GM19328 (cell line): ENCODE data around the gene ARAF.
"Not testable (repeated sequence)": the region's sequence is repeated elsewhere in the genome, so short reads cannot be mapped to it uniquely, and the experiment has no call there.

Experiments
- ATAC-seq: cut with Tn5 transposase; IDR thresholded peaks from one replicate; pipeline ENCODE4 v1.9.1; 2021; ENCODE audit warnings: mild to moderate bottlenecking, moderate library complexity; ENCODE audit not compliant: unreplicated experiment

The ARAF gene

DNA sequence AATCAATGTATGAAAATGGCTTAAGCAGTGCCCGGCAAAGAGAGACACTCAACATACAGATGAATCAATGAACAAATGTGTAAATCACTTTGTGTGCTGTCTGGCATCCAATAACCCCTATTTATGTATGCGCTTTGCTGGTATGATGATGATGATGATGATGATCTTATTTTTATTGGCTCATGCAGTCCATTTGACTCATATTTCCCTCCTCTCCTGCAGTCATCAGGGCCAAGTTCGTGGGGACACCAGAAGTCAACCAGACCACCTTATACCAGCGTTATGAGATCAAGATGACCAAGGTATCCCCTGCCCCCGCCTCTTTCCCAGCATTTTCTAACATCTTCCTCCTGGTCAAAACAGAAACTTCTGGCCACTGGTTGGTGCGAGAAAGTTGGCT lies 23.7 kb downstream of the ARAF start:
- no peak for ATAC-seq

DNA sequence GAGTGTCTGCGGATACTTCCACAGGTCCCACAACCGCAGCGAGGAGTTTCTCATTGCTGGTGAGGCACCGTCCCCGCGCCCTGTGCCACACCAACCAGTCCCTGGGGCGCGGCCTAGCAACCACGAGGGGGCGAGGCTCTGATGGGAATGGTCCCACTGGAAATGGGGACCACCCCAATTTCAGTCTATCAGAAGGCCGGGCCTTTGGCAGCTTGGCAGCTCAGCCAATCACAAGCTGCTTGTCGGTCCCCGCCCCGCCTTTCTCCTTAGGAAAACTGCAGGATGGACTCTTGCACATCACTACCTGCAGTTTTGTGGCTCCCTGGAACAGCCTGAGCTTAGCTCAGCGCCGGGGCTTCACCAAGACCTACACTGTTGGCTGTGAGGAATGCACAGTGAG lies 24.3 kb downstream of the ARAF start:
- no peak for ATAC-seq

- ATAC-seq, result no peak
Measured at GRCh38 chrX:47586043-47586787, 25.2 kb downstream of the ARAF start.

GRCh38 chrX:47587091-47587891 lies 26.3 kb downstream of the ARAF start:
- ATAC-seq, result no peak

- no peak for ATAC-seq
Measured at GRCh38 chrX:47587906-47588735, 27.1 kb downstream of the ARAF start.

- ATAC-seq, result no peak
Measured at GRCh38 chrX:47590984-47591383, 30.0 kb downstream of the ARAF start.

DNA sequence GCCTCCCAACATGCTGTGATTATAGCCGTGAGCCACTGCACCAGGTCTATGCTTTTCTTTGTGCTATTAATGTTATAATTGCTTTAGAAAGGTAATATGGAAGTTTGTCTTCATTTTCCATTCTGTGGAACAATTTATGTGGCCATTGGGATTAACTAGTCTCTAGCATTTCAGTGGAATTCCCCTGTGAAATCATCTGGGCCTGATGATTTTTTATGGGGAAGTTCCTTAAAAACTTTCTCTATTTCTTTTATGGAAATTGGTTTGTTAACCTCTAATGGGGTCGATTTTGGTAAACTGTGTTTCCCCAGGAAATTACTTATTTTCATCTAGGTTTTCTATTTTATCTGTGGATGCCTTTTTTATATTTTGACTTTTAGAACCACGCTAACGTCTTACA lies 32.5 kb downstream of the ARAF start:
- ATAC-seq, result no peak

GRCh38 chrX:47595716-47596251 lies 34.8 kb downstream of the ARAF start:
- no peak for ATAC-seq

DNA sequence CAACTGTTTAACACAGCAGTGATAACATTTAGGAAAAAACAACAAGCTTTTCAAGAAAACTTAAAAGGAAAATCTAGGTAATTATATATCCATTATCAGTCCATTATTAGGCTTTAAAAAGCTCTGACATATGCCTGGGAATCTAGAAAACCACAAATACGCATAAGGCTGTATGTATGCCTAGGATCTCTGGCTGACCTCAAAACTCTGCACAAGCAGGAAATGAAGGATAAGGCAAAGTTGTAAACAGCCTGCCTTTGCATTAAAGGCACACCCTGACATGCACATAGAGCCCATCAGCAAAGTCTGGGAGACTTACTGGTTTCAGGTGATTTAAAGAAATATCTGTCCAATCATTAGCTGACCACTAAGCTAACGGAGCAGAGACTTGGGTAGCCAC lies 35.3 kb downstream of the ARAF start:
- ATAC-seq, result no peak

GRCh38 chrX:47597222-47597621 lies 36.2 kb downstream of the ARAF start:
- ATAC-seq, result no peak

DNA sequence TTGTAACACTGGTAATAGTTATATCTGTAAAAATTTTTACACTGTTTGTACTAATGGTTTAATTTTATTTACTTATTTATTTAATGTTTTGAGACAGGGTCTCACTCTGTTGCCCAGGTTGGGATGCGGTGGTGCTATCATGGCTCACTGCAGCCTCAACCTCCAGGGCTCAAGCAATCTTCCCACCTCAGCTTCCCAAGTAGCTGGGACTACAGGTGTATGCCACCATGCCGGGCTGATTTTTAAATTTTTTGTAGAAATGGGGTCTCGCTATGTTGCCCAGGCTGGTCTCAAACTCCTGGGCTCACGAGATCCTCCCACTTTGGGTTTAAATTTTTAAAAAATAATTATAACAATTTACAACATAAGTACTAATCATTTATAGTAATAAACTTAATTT lies 42.1 kb downstream of the ARAF start:
- ATAC-seq, result not testable (repeated sequence)

GRCh38 chrX:47605024-47605423 lies 44.0 kb downstream of the ARAF start:
- ATAC-seq, result no peak

- ATAC-seq, result no peak
Measured at GRCh38 chrX:47607091-47607490, 46.1 kb downstream of the ARAF start.

DNA sequence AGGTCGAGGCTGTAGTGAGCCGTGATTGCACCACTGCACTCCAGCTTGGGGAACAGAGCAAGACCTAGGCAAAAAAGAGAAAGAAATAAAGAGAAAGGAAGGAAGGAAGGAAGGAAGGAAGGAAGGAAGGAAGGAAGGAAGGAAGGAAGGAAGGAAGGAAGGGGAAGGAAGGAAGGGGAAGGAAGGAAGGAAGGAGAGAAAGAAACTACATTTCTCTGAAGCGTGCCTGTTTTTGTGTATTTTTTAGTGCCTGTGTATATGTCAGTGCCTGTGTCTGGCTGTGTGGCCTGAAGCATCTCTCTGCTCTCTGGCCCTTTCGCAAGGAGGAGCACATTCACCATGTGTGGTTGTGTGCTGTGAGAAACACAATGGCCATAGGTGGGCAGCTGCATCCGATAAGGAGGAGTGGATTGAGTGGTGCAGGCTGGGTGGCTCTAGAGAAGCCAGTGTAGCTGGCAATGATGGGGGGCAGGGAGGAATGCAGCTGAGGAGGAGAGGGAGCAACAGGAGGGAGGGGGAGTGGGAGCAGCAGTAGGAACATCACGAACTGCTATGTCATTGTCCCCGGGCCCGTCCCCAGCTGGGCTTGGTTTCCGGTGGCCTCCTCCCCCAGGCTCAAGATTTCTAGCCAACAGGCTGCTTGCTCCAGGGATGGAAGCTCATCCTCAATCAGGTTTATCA lies 47.3 kb downstream of the ARAF start:
- no peak for ATAC-seq

- ATAC-seq, result no peak
Measured at GRCh38 chrX:47610511-47610910, 49.5 kb downstream of the ARAF start.

- no peak for ATAC-seq
Measured at GRCh38 chrX:47611489-47611888, 50.5 kb downstream of the ARAF start.

DNA sequence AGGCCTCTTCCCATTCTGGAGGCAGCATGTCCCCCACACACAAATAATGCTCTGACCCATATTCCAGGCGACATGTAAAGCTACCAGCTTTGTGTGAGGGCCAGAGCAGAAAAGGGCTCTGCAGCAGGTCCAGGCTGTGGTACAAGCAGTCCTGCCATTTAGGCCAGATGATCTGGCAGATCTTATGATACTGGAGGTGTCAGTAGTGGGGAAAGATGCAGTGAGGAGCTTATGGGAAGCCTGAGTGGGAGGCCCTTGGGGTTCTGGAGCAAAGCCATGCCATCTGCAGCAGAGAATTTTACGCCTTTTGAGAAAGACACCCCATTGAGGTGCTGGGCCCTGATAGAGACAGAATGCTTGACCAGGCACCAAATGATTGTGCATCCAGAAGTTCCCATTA lies 50.9 kb downstream of the ARAF start:
- ATAC-seq, result no peak

- no peak for ATAC-seq
Measured at GRCh38 chrX:47612418-47612817, 51.4 kb downstream of the ARAF start.

- no peak for ATAC-seq
Measured at GRCh38 chrX:47613082-47613481, 52.1 kb downstream of the ARAF start.

GRCh38 chrX:47614618-47615017 lies 53.6 kb downstream of the ARAF start:
- no peak for ATAC-seq
